ENCODE results near the gene IMMP2L.

DNA sequence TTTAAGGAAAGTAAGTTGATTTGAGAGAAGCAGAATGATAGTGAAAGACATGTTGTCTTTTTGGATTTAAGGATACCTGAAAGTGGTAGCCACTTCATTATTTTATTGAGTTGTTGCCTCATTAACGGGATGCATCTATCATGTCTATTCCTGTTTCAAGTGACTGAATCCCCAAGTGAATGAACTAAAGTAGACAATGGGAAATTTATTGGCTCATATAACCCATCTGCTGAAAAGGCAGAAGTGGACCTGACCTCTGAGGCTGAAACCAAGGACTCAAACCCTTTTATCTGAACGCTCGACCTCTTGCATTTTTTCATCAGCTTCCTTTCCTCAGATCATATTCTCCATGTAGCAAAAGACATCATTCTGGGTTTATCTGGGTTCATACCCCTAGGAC lies 937.0 kb downstream of the IMMP2L start:
- no peak for TF ChIP-seq CTCF (optimal IDR thresholded peaks at IDR 0.05 in 1 of 3, IDR thresholded peaks at IDR 0.05 in 1 of 3, conservative IDR thresholded peaks at IDR 0.05 in 1 of 3; ENCODE audit: extremely low read depth in 1 of 3, insufficient read depth in 2 of 3, low read length in 3 of 3)
- no peak for TF ChIP-seq EZH2 (IDR thresholded peaks at IDR 0.05; ENCODE audit: low read length)

Data from keratinocyte (primary cell).